Astrocyte of the cerebellum (primary cell): Measurements from ENCODE around the gene BMP10.

Experiments
- DNase-seq: peaks from one replicate; pipeline ENCODE4 v3.0.0-alpha.2; 2011; ENCODE audit warnings: low read depth
- H3K4me3 ChIP-seq: 2 replicates; pipeline ENCODE4 v1.5.1; 2011; ENCODE audit warnings: mild to moderate bottlenecking, low read depth, low read length, moderate library complexity
- CTCF ChIP-seq: IDR thresholded peaks from 2 replicates; pipeline ENCODE4 v1.5.1; 2012; ENCODE audit warnings: low read length, low read depth, moderate library complexity, mild to moderate bottlenecking; ENCODE audit errors: missing control alignments
- in situ Hi-C: cut with HindIII; loops from 2 replicates; pipeline ENCODE4 v1.10.0; 2017; ENCODE audit warnings: low sequenced_read_pairs

The BMP10 gene

GRCh38 chr2:68838641-68839040 is 32.6 kb downstream of the BMP10 start:
- no peak for DNase-seq
- H3K4me3 ChIP-seq, result no peak overlapping the region
- in situ Hi-C loops, result no loop called here
- no peak for TF ChIP-seq CTCF

- DNase-seq, result peak; percentile 60
- no peak for TF ChIP-seq CTCF
- in situ Hi-C loops, result no loop called here
- no peak overlapping the region for H3K4me3 ChIP-seq
These were observed 33.3 kb downstream of the BMP10 start for GRCh38 chr2:68837861-68838341.

- in situ Hi-C loops, result no loop called here
- peak; percentile 67 for TF ChIP-seq CTCF
- no peak for DNase-seq
- H3K4me3 ChIP-seq, result no peak overlapping the region
These were observed 33.9 kb downstream of the BMP10 start for GRCh38 chr2:68837164-68837860.

- in situ Hi-C loops, result no loop called here
- TF ChIP-seq CTCF, result no peak
- no peak for DNase-seq
- no peak overlapping the region for H3K4me3 ChIP-seq
These were observed 35.6 kb downstream of the BMP10 start for GRCh38 chr2:68835621-68836020.

- no peak overlapping the region for H3K4me3 ChIP-seq
- no peak for TF ChIP-seq CTCF
- in situ Hi-C loops, result no loop called here
- DNase-seq, result no peak
These were observed 36.3 kb downstream of the BMP10 start for GRCh38 chr2:68834737-68835376.

GRCh38 chr2:68833162-68833561 is 38.0 kb downstream of the BMP10 start:
- TF ChIP-seq CTCF, result no peak
- in situ Hi-C loops, result no loop called here
- no peak for DNase-seq
- no peak overlapping the region for H3K4me3 ChIP-seq
